ENCODE results near the gene PRSS22. TPM values are rescaled to one million over a fixed set of nuclear protein-coding genes. Genes with fewer than 3 reads are reported as not detected.

PRSS22 gene
- polyA plus RNA-seq, 3 donors from 2014 or later = 0.23 to 0.40 TPM; not detected in 1

DNA sequence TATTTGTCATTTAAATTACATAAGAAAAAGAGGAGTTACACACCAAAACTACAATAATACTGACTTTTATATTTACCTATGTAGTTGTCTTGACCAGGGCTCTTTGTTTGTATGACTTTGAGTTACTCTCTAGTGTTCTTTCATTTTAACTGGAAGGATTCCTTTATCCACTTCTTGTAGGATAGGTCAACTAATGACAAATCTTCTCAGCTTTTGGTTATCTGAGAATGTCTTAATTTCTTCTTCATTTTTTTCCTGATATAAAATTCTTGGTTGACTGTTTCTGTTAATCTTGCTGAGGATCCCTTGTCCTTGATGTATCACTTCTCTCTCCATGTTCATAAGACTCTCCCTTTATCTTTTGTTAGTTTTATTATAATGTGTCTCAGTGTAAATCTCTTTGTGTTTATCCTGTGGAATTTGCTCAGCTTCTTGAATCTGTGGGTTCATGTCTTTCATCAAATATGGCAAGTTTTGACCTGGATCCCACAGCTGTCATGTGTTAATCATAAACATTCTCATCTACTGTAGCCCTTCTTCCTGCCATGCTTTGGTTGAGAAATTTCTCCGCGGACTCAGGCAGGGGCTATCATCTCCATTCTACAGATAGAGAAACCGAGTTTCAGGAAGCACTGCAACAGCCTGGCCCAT, 54.3 kb downstream of the PRSS22 start:
- no peak overlapping the region for H3K27ac Mint-ChIP-seq
- DNase-seq = no peak
- no peaks in the 10 kb centered on the region for H3K36me3 Mint-ChIP-seq
- H3K4me3 Mint-ChIP-seq = no peak overlapping the region
- no peaks in the 10 kb centered on the region for H3K4me1 Mint-ChIP-seq
- H3K9me3 Mint-ChIP-seq = peaks cover 0 to 6% (median 0%) of the 10 kb centered on the region in 6 donors
- H3K27me3 Mint-ChIP-seq (ENCODE audit: low read depth in 3 of 3) = peaks cover 2 to 6% (median 4%) of the 10 kb centered on the region in 3 donors

Other genes starting within 250 kb of the PRSS22 start
- gene KCTD5, start 175.6 kb downstream of the PRSS22 start, polyA plus RNA-seq = 10 to 100 TPM; 22.2 to 38.9 (median 25.9) TPM
- under 1 TPM in 1 of 3 donors, not detected in 2; 0.18 TPM for gene PRSS27, start 137.9 kb downstream of the PRSS22 start, polyA plus RNA-seq
- gene SRRM2, start 105.5 kb downstream of the PRSS22 start, polyA plus RNA-seq = 100 to 1,000 TPM in 1 of 3 donors, 10 to 100 TPM in 2; 11.5 to 113 (median 24.2) TPM
- 100 to 1,000 TPM; 252 to 523 (median 328) TPM for gene ELOB, start 80.9 kb downstream of the PRSS22 start, polyA plus RNA-seq
- gene PRSS33, start 70.6 kb downstream of the PRSS22 start, polyA plus RNA-seq = 1 to 10 TPM in 2 of 3 donors, not detected in 1; 1.1 to 4.0 TPM
- not detected for gene PRSS41, start 59.7 kb downstream of the PRSS22 start, polyA plus RNA-seq
- gene PRSS21, start 40.9 kb downstream of the PRSS22 start, polyA plus RNA-seq = 10 to 100 TPM in 1 of 3 donors, 1 to 10 TPM in 2; 3.1 to 11.0 (median 6.8) TPM
- gene ZG16B, start 27.9 kb downstream of the PRSS22 start, polyA plus RNA-seq = 1 to 10 TPM; 1.2 to 3.9 (median 1.5) TPM
- gene FLYWCH2, start 25.0 kb upstream of the PRSS22 start, polyA plus RNA-seq = 10 to 100 TPM; 15.9 to 24.5 (median 18.3) TPM
- 10 to 100 TPM in 1 of 3 donors, 1 to 10 TPM in 2; 2.5 to 16.1 (median 4.8) TPM for gene FLYWCH1, start 53.8 kb upstream of the PRSS22 start, polyA plus RNA-seq
- gene KREMEN2, start 106.1 kb upstream of the PRSS22 start, polyA plus RNA-seq = not detected
- gene PAQR4, start 111.2 kb upstream of the PRSS22 start, polyA plus RNA-seq = 1 to 10 TPM; 2.7 to 3.5 (median 2.7) TPM
- 1 to 10 TPM in 2 of 3 donors, not detected in 1; 3.2 to 4.3 TPM for gene PKMYT1, start 122.3 kb upstream of the PRSS22 start, polyA plus RNA-seq
- not detected for gene CLDN9, start 154.8 kb upstream of the PRSS22 start, polyA plus RNA-seq
- gene CLDN6, start 160.0 kb upstream of the PRSS22 start, polyA plus RNA-seq = not detected
- gene TNFRSF12A, start 162.2 kb upstream of the PRSS22 start, polyA plus RNA-seq = 1 to 10 TPM; 1.2 to 1.4 (median 1.4) TPM
- 10 to 100 TPM; 17.2 to 37.3 (median 21.5) TPM for gene HCFC1R1, start 165.8 kb upstream of the PRSS22 start, polyA plus RNA-seq
- gene THOC6, start 165.9 kb upstream of the PRSS22 start, polyA plus RNA-seq = 10 to 100 TPM; 40.1 to 45.4 (median 42.1) TPM
- not detected for gene BICDL2, start 178.8 kb upstream of the PRSS22 start, polyA plus RNA-seq
- 1 to 10 TPM in 1 of 3 donors, under 1 TPM in 2; 0.19 to 2.2 (median 0.73) TPM for gene MMP25, start 188.4 kb upstream of the PRSS22 start, polyA plus RNA-seq
- gene IL32, start 207.5 kb upstream of the PRSS22 start, polyA plus RNA-seq = 1,000 to 10,000 TPM in 1 of 3 donors, 100 to 1,000 TPM in 2; 878 to 1,331 (median 944) TPM
- under 1 TPM in 1 of 3 donors, not detected in 2; 0.13 TPM for gene ZSCAN10, start 241.1 kb upstream of the PRSS22 start, polyA plus RNA-seq